OCI-M2 (cell line): ENCODE measurements around the gene ASL.
"Not testable (repeated sequence)": the region's sequence is repeated elsewhere in the genome, so short reads cannot be mapped to it uniquely, and the experiment has no call there.

Source experiments
- DNase-seq: peaks from one replicate; lab custom pipeline; 2025; ENCODE audit not compliant: unreplicated experiment; lab: John Stamatoyannopoulos, UW

Gene ASL

DNA sequence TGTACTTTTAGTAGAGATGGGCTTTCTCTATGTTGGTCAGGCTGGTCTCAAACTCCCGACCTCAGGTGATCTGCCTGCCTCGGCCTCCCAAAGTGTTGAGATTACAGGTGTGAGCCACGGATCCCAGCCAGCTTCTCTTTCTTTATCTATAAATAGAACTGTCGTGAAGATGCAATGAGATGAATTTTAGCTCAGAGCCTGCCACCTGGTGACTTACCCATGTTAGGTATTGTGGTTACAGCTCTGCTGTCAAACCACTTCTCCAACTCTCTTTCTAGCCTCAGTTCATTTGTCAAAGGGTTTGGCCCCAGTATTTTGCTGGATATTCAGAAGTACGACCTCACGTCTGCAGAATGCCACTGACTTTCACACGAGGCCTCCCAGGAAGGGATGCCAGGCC, 3.4 kb upstream of the ASL start:
- not testable (repeated sequence) for DNase-seq

- no peak for DNase-seq
These were observed 1.1 kb downstream of the ASL start for GRCh38 chr7:66076462-66077329.

- no peak for DNase-seq
These were observed 2.4 kb downstream of the ASL start for GRCh38 chr7:66078067-66078466.

- no peak for DNase-seq
These were observed 6.5 kb downstream of the ASL start for GRCh38 chr7:66082083-66082482.

DNA sequence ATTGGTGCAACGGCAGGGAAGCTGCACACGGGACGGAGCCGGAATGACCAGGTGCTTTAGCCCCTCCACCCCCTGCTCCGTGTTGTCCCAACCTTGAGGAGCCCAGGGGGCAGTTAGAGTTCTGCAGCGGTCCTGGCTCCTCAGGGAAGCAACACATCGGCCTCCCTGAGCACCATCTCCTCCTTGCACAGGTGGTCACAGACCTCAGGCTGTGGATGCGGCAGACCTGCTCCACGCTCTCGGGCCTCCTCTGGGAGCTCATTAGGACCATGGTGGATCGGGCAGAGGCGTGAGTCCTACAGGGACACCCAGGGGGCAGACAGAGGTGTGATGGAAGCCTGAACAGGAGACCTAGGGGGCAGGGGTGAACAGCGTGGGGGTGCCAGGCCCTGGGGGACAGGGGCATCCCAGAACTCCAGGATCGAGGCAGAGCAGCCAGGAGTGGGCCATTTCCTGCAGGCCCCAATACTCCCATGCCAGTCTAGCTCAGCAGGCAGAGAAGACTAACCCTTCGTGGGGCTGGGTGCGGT, 7.3 kb downstream of the ASL start:
- no peak for DNase-seq

- DNase-seq: no peak
These were observed 8.1 kb downstream of the ASL start for GRCh38 chr7:66083677-66084076.

- no peak for DNase-seq
These were observed 13.5 kb downstream of the ASL start for GRCh38 chr7:66088861-66089838.

DNA sequence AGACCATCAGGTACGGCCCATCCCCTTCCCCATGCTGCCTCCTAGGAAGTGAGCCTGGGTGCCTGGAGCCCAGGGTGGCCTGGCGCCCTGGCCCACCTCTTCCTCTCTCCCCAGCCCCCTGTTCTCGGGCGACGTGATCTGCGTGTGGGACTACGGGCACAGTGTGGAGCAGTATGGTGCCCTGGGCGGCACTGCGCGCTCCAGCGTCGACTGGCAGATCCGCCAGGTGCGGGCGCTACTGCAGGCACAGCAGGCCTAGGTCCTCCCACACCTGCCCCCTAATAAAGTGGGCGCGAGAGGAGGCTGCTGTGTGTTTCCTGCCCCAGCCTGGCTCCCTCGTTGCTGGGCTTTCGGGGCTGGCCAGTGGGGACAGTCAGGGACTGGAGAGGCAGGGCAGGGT, 17.0 kb downstream of the ASL start:
- DNase-seq: no peak

GRCh38 chr7:66095010-66095409, 19.4 kb downstream of the ASL start:
- no peak for DNase-seq

- no peak for DNase-seq
These were observed 23.6 kb downstream of the ASL start for GRCh38 chr7:66099232-66099550.

DNA sequence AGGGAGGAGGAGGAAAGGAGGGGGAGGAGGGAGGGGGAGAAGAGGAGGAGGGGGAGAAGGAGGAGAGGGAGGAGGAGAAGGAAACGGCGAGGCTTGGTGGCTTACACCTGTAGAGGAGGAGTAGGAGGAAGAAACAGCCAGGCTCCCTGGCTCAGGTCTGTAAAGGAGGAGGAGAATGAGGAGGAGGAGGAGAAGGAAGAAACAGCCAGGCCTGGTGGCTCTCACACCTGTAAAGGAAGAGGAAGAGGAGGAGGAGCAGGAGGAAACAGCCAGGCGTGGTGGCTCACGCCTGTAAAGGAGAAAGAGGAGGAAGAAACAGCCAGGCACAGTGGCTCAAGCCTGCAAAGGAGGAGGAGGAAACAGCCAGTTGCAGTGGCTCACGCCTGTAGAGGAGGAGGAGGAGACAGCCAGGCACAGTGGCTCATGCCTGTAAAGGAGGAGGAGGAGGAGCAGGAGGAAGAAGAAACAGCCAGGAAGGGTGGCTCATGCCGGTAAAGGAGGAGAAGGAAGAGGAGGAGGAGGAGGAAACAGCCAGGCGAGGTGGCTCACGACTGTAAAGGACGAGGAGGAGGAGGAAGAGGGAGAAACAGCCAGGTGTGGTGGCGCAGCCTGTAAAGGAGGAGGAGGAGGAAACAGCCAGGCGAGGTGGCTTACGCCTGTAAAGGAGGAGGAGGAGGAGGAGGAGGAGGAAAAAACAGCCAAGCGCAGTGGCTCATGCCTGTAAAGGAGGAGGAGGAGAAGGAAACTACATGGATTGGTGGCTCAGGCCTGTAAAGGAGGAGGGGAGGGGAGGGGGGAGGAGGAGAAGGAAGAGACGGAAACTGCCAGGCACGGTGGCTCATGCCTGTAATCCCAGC, 24.2 kb downstream of the ASL start:
- no peak for DNase-seq

- no peak for DNase-seq
These were observed 24.9 kb downstream of the ASL start for GRCh38 chr7:66100408-66101050.

GRCh38 chr7:66102168-66102567, 26.5 kb downstream of the ASL start:
- not testable (repeated sequence) for DNase-seq

DNA sequence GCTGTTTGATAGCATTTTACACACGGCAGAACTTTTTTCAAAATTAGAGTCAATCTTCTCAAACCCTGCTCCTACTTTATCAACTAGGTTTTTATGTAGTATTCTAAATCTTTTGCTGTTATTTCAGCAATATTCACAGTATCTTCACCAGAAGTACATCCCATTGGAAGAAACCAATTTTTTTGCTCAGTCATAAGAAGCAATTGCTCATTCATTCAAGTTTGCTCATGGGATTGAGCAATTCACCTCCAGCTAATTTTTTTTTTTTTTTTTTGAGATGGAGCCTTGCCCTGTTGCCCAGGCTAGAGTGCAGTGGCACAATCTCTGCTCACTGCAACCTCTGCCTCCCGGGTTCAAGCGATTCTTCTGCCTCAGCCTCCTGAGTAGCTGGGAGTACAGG, 28.4 kb downstream of the ASL start:
- not testable (repeated sequence) for DNase-seq

- DNase-seq: no peak
These were observed 29.7 kb downstream of the ASL start for GRCh38 chr7:66105263-66105748.

DNA sequence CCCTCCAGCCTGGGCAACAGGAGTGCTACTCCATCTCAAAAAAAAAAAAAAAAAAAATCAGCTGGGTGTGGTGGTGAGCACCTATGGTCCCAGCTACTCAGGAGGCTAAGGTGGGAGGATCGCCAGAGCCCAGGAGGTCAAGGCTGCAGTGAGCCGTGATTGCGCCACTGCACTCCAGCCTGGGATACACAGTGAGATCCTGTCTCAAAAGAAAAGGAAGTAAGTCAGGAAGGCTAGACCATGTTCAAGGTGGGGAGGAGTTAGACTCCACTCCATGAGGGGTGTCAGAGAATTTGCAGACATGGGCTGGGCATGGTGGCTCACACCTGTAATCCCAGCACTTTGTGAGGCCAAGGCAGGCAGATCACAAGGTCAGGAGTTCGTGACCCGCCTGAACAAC, 32.8 kb downstream of the ASL start:
- not testable (repeated sequence) for DNase-seq

GRCh38 chr7:66110856-66111255, 35.2 kb downstream of the ASL start:
- no peak for DNase-seq

DNA sequence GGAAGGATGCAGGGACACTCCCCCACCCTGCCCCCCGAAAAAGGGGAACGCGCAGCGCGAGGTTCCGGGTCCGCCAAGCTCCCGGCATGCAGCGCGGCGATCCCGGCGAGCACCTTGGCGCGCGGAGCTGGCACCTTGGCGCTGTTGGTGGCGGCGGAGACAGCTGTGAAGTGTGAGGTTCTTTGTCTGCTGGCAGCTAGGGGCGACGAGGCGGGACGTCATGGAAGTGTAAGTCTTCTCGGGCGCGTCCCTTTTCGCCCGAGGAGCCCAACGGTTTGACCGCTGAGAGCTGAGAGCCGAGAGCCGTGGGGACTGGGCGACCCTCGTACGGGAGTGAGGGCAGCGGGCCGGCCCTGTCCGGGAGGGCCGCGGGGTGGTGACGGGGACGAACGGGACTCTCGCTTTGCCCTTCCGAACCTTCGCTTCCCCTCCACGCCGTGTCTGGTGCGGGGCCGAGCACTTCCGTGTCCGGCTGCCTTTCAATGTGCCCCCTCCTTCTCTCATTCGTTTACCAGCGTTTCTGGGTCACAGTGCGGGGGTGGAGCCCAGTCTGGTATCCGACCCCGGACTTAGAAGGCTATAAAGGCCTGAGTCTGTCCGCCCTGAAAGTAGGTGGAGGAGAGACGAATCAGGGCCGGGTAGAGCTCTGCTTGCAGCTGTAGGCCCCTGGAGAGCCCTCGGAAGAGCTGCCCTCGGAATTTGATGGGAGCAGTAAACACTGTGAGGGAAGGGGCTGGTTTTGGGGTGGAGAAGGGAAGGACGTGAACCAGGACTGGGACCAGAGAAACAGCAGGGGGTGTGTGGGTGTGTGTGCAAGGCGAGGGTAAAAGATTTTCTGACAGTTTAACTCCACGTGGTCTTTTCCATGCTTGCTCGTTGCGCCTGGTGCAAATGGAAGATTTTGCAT, 39.4 kb downstream of the ASL start, which contains the start of gene CRCP:
CRCP (plus strand) TSS at position 105 of the 907 bp plus-strand sequence; CDS start at position 221, 116 bp downstream.
- peak; percentile 16 for DNase-seq
